GM23338 (cell line): ENCODE results near the gene PLXNC1. TPM values are rescaled to one million over a fixed set of nuclear protein-coding genes. Genes with fewer than 3 reads are reported as not detected.
A peak's percentile ranks its signal among the peaks of the same experiment; 100 is the strongest.

Experiments used
- ATAC-seq: fragments of 200-7000 bp; cut with Tn5 transposase; 3 replicates; pipeline ENCODE4 v1.9.1; 2020
- DNase-seq: peaks from one replicate; pipeline ENCODE4 v3.0.0-alpha.2; 2015; ENCODE audit warnings: low spot score
- H2AFZ ChIP-seq: fragments of 200-600 bp; sonication (generic); 2 replicates; pipeline ENCODE4 v1.8.0; 2016; ENCODE audit warnings: antibody characterized with exemption, mild to moderate bottlenecking, moderate library complexity
- H3F3A ChIP-seq: fragments of 200-600 bp; sonication (generic); replicated peaks from 2 replicates; pipeline ENCODE4 v1.8.0; 2017; ENCODE audit warnings: antibody characterized with exemption, mixed run types, low read depth
- H3K27ac ChIP-seq: fragments of 200-600 bp; sonication (generic); 2 replicates; pipeline ENCODE4 v1.6.1; 2016; ENCODE audit warnings: low read depth
- H3K27me3 ChIP-seq: fragments of 200-600 bp; sonication (generic); 2 replicates; pipeline ENCODE4 v1.8.0; 2016; ENCODE audit warnings: mild to moderate bottlenecking, mixed run types, moderate library complexity; ENCODE audit not compliant: insufficient read depth
- H3K36me3 ChIP-seq: fragments of 200-600 bp; sonication (generic); 2 replicates; pipeline ENCODE4 v1.8.0; 2016; ENCODE audit warnings: mild to moderate bottlenecking; ENCODE audit not compliant: insufficient read depth
- H3K4me1 ChIP-seq: fragments of 200-600 bp; sonication (generic); 2 replicates; pipeline ENCODE4 v1.8.0; 2016; ENCODE audit warnings: mild to moderate bottlenecking, moderate library complexity; ENCODE audit not compliant: insufficient read depth
- H3K4me2 ChIP-seq: fragments of 200-600 bp; sonication (generic); 2 replicates; pipeline ENCODE4 v1.7.1; 2017; ENCODE audit warnings: mixed run types
- H3K4me3 ChIP-seq: fragments of 200-600 bp; sonication (generic); 2 replicates; pipeline ENCODE4 v1.6.1; 2016; ENCODE audit warnings: mixed run types
- H3K79me2 ChIP-seq: fragments of 200-600 bp; sonication (generic); replicated peaks from 2 replicates; pipeline ENCODE4 v1.8.0; 2017; ENCODE audit warnings: mild to moderate bottlenecking; ENCODE audit not compliant: insufficient read depth
- H3K9me2 ChIP-seq: fragments of 200-600 bp; sonication (generic); 2 replicates; pipeline ENCODE4 v1.8.0; 2017; ENCODE audit not compliant: insufficient read depth
- H4K20me1 ChIP-seq: fragments of 200-600 bp; sonication (generic); replicated peaks from 2 replicates; pipeline ENCODE4 v1.8.0; 2017; ENCODE audit warnings: mild to moderate bottlenecking; ENCODE audit not compliant: insufficient read depth
- H3K27ac Mint-ChIP-seq: 2 replicates; pipeline ENCODE4 v1.8.0; 2020; ENCODE audit warnings: inconsistent platforms, mild to moderate bottlenecking, moderate library complexity, mixed read lengths
- H3K27me3 Mint-ChIP-seq: 3 replicates; pipeline ENCODE4 v1.8.0; 2022; ENCODE audit warnings: low read depth, mild to moderate bottlenecking, moderate library complexity, mixed read lengths, inconsistent platforms; ENCODE audit not compliant: insufficient read depth, poor library complexity
- H3K36me3 Mint-ChIP-seq: 3 replicates; pipeline ENCODE4 v1.8.0; 2021; ENCODE audit warnings: low read depth, mild to moderate bottlenecking, inconsistent platforms, moderate library complexity, mixed read lengths
- H3K4me1 Mint-ChIP-seq: 3 replicates; pipeline ENCODE4 v1.8.0; 2020; ENCODE audit warnings: mild to moderate bottlenecking, inconsistent platforms, mixed read lengths
- H3K4me3 Mint-ChIP-seq: 3 replicates; pipeline ENCODE4 v1.8.0; 2021; ENCODE audit warnings: moderate library complexity, mild to moderate bottlenecking, inconsistent platforms, mixed read lengths
- H3K9me3 Mint-ChIP-seq: 3 replicates; pipeline ENCODE4 v1.8.0; 2020; ENCODE audit warnings: moderate library complexity, mild to moderate bottlenecking, inconsistent platforms, mixed read lengths
- CREB1 ChIP-seq: fragments of 250-450 bp; sonication (Bioruptor Pico); IDR thresholded peaks from 2 replicates; pipeline ENCODE4 v1.5.0; 2020; ENCODE audit warnings: low read depth, mild to moderate bottlenecking, moderate library complexity
- CTCF ChIP-seq, 2 experiments: fragments of 200-600 bp in 1 of 2; sonication (generic) in 1 of 2; conservative IDR thresholded peaks; 2 replicates each; pipeline versions ENCODE4 v1.5.1 to v1.6.1; 2016 to 2017; ENCODE audit warnings: antibody characterized with exemption in 2 of 2, low read depth in 2 of 2, mild to moderate bottlenecking in 2 of 2, moderate library complexity in 1 of 2
- ETS1 ChIP-seq: IDR thresholded peaks from 2 replicates; pipeline ENCODE4 v1.6.1; 2016; ENCODE audit warnings: antibody characterized with exemption
- EZH2 ChIP-seq: fragments of 200-600 bp; sonication (generic); IDR thresholded peaks from one replicate; pipeline ENCODE4 v1.8.0; 2017; ENCODE audit warnings: antibody characterized with exemption, mild to moderate bottlenecking, low read depth; ENCODE audit not compliant: unreplicated experiment
- EZH2phosphoT487 ChIP-seq: fragments of 200-600 bp; sonication (generic); IDR thresholded peaks from one replicate; pipeline ENCODE4 v1.8.1; 2018; ENCODE audit warnings: antibody characterized with exemption; ENCODE audit not compliant: unreplicated experiment
- JUNB ChIP-seq: IDR thresholded peaks from one replicate; pipeline ENCODE4 v1.6.1; 2016; ENCODE audit warnings: antibody characterized with exemption; ENCODE audit not compliant: unreplicated experiment
- NANOG ChIP-seq: IDR thresholded peaks from 2 replicates; pipeline ENCODE4 v1.6.1; 2016; ENCODE audit warnings: antibody characterized with exemption, borderline replicate concordance
- POLR2AphosphoS5 ChIP-seq: IDR thresholded peaks from 2 replicates; pipeline ENCODE4 v1.6.1; 2016; ENCODE audit warnings: antibody characterized with exemption, low read depth
- REST ChIP-seq: IDR thresholded peaks from one replicate; pipeline ENCODE4 v1.6.1; 2018; ENCODE audit warnings: antibody characterized with exemption; ENCODE audit not compliant: unreplicated experiment
- STAT1 ChIP-seq: IDR thresholded peaks from one replicate; pipeline ENCODE4 v1.6.1; 2016; ENCODE audit warnings: antibody characterized with exemption; ENCODE audit not compliant: unreplicated experiment
- ZNF114 ChIP-seq: fragments of 250-450 bp; sonication (Bioruptor Pico); IDR thresholded peaks from 2 replicates; pipeline ENCODE4 v1.5.0; 2020; ENCODE audit warnings: mild to moderate bottlenecking, moderate library complexity
- ZNF331 ChIP-seq: fragments of 250-450 bp; sonication (Bioruptor Pico); IDR thresholded peaks from 2 replicates; pipeline ENCODE4 v1.5.0; 2020; ENCODE audit warnings: low read depth, mild to moderate bottlenecking, moderate library complexity
- ZNF462 ChIP-seq: fragments of 250-450 bp; sonication (Bioruptor Pico); IDR thresholded peaks from 2 replicates; pipeline ENCODE4 v1.5.0; 2020; ENCODE audit warnings: mild to moderate bottlenecking, moderate library complexity
- polyA plus RNA-seq: library from polyadenylated mRNA; unstranded; fragments of >200 nt; fragmentation: Nextera tagmentation; extraction: Ambion mirVana; gene quantifications from 2 replicates; pipeline ENCODE4 v1.2.1, GENCODE V29; 2016
- total RNA-seq: library from RNA; depleted of rRNA; stranded (reverse); fragments of >200 nt; shearing (Covaris generic); gene quantifications from 2 replicates; pipeline ENCODE4 v1.2.3, GENCODE V29; 2014

Gene PLXNC1
- total and polyA plus RNA-seq, 2 experiments from 2014 or later, result 1.9 to 6.5 TPM

GRCh38 chr12:94254270-94254669, 105.9 kb downstream of the PLXNC1 start:
- H3K36me3 Mint-ChIP-seq, result 0 out of 3 replicates have a peak, but pooled peaks cover 4% of the 10 kb centered on the region

More at GRCh38 chr12:94254270-94254669, 105.9 kb downstream of the PLXNC1 start:
- H3K4me3 Mint-ChIP-seq, result no peak overlapping the region
- no peaks in the 10 kb centered on the region for H3K79me2 ChIP-seq
- H3F3A ChIP-seq, result no peaks in the 10 kb centered on the region
- no peaks in the 10 kb centered on the region for H3K27me3 ChIP-seq
- H3K4me2 ChIP-seq, result no peak overlapping the region
- H3K9me2 ChIP-seq, result peaks cover 4% of the 10 kb centered on the region; the same call in 1 of the 2 replicates
- DNase-seq (no peak), ATAC-seq (no peak)
- H3K9me3 Mint-ChIP-seq, result no peaks in the 10 kb centered on the region
- TF ChIP-seq CTCF (conservative IDR thresholded peaks at IDR 0.05; ENCODE audit: low read depth in 2 of 2), result no peak
- no peak for TF ChIP-seq ZNF462 (CRISPR knock-in tag)
- TF ChIP-seq ZNF114 (CRISPR knock-in tag), result no peak
- no peak for TF ChIP-seq EZH2phosphoT487
- no peak for TF ChIP-seq NANOG
- TF ChIP-seq ZNF331 (CRISPR knock-in tag), result no peak
- TF ChIP-seq REST, result no peak
- TF ChIP-seq CREB1 (CRISPR knock-in tag), result no peak
- no peak for TF ChIP-seq ETS1
- no peak for TF ChIP-seq JUNB
- TF ChIP-seq POLR2AphosphoS5, result no peak
- TF ChIP-seq EZH2, result no peak
- TF ChIP-seq STAT1, result no peak
- no peak overlapping the region for H3K27ac ChIP-seq
- H3K36me3 ChIP-seq, result no peaks in the 10 kb centered on the region
- peak overlapping the region; percentile 9; the same call in 1 of the 2 replicates for H2AFZ ChIP-seq
- H3K27me3 Mint-ChIP-seq, result peaks cover 3% of the 10 kb centered on the region
- no peaks in the 10 kb centered on the region for H4K20me1 ChIP-seq
- H3K27ac Mint-ChIP-seq, result no peak overlapping the region
- peaks cover 21% of the 10 kb centered on the region for H3K4me1 ChIP-seq
- peaks cover 21% of the 10 kb centered on the region for H3K4me1 Mint-ChIP-seq
- no peak overlapping the region for H3K4me3 ChIP-seq
